D721Med (cell line): Measurements from ENCODE around the gene EFCAB5.

Experiments used
- DNase-seq: peaks from one replicate; pipeline ENCODE4 v3.0.0; 2011; ENCODE audit warnings: low spot score; ENCODE audit not compliant: insufficient read length
- FAIRE-seq: peaks from 2 replicates; lab custom pipeline; 2011; peaks lifted over from hg19 to GRCh38; lab: Jason Lieb, UNC
- TF ChIP-seq, protein P1 (sequence below): IDR thresholded peaks from 2 replicates; pipeline ENCODE4 v1.5.1; 2012; ENCODE audit warnings: mild to moderate bottlenecking, control low read depth; ENCODE audit not compliant: insufficient read depth; ENCODE audit errors: missing control alignments

The EFCAB5 gene

DNA sequence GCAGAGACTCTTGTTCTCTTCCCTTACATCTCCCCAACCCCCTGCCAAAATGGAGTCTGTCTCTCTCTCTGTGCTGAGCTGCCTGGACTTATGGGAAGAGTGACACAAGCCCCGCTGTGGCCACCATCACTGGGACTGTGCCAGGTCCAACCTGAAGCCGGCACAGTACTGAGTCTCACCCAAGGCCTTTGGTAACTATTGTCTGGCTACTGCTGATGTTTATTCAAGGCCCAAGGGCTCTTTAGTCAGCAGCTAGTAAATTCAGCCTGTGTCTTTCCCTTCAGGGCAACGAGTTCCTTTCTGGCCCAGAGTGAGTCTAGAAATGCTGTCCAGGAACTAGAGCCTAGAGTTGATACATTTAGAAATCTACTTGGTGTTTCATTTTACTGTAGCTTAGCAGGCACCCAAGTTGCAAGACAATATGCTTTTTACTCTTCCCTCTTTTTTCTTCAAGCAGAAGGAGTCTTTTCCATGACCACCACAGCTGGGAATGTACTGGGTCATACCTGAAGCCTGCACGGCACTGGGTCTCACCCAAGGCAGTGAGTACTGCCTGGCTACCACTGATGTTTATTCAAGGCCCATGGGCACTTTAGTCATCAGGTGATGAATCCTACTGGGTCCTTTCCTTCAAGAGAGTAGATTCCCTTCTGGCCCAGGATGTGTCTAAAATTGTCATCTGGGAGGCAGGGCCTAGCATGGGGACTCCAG lies 17.7 kb downstream of the EFCAB5 start:
- DNase-seq = no peak
- TF ChIP-seq, protein P1, sequence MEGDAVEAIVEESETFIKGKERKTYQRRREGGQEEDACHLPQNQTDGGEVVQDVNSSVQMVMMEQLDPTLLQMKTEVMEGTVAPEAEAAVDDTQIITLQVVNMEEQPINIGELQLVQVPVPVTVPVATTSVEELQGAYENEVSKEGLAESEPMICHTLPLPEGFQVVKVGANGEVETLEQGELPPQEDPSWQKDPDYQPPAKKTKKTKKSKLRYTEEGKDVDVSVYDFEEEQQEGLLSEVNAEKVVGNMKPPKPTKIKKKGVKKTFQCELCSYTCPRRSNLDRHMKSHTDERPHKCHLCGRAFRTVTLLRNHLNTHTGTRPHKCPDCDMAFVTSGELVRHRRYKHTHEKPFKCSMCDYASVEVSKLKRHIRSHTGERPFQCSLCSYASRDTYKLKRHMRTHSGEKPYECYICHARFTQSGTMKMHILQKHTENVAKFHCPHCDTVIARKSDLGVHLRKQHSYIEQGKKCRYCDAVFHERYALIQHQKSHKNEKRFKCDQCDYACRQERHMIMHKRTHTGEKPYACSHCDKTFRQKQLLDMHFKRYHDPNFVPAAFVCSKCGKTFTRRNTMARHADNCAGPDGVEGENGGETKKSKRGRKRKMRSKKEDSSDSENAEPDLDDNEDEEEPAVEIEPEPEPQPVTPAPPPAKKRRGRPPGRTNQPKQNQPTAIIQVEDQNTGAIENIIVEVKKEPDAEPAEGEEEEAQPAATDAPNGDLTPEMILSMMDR = no peak
- FAIRE-seq = no peak

DNA sequence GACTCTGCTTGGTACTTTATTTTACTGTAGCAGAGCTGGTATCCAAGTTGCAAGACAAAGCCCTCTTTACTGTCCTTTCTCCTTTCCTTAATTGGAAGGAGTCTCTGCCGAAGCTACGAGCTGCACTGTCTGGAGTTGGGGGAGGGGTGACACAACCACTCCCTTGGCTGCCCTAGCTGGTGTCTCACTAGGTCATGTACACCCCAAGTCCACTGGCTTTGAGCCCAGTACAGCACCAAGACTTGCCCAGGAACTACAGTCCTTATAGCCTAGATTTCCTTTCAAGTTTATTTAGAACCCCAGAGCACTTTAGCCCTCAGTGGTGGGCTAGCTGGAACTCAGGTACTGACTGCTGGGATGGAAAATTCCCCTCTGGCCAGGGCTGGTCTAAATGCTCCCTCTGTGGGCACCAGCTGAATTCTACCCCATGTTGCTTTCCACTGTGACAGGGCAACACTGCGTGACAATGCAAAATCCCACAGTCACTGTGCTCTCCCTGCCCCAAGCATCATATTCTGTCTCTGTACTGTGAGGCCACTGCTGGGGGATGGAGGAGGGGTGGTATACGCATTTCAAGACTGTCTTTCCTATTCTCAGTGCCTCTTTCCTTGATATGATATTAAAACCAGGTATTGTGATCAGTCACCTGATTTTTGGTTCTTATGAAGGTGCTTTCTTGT lies 18.4 kb downstream of the EFCAB5 start:
- FAIRE-seq (no peak), DNase-seq (no peak)
- TF ChIP-seq, protein P1 = no peak

DNA sequence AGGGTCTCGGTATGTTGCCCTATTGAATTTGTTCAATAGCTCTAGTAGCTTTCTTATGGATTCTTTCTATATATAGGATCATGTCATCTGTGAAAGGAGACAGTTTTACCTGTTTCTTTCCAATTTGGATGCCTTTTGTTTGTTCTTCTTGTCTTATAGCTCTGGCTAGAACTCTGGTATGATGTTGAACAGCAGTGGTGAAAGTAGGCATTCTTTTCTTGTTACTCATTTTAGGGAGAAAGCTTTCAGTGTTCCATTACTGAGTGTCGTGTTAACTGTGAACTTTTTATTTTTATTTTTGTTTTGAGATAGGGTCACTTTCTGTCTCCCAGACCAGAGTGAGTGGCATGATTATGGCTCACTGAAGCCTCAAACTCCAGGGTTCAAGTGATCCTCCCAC lies 21.2 kb downstream of the EFCAB5 start:
- no peak for DNase-seq
- FAIRE-seq = no peak
- TF ChIP-seq, protein P1 = no peak

- FAIRE-seq (no peak), DNase-seq (no peak)
- TF ChIP-seq, protein P1 = no peak
These were observed 26.8 kb downstream of the EFCAB5 start for GRCh38 chr17:29968271-29968670.

DNA sequence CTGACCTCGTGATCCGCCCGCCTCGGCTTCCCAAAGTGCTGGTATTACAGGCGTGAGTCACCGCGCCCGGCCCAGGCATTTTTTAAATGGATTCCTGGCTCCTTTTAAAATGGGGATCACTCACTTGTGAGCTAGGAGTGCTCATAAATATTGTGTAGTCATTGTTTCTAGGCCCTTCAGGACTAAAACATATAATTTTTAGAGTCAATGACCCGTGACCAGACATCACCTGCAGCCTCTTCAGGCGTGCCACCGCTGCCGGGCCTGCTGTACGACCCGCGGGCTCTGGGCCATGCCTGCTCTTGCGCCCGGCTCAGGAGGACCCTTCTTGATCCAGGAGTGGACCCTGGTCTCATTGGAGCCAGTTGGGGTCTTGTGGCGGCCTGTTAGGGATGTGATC lies 30.8 kb downstream of the EFCAB5 start:
- FAIRE-seq (no peak), DNase-seq (no peak)
- TF ChIP-seq, protein P1 = no peak

GRCh38 chr17:29973005-29973404 lies 31.6 kb downstream of the EFCAB5 start:
- DNase-seq = no peak

More at GRCh38 chr17:29973005-29973404, 31.6 kb downstream of the EFCAB5 start:
- TF ChIP-seq, protein P1 = no peak
- FAIRE-seq = no peak
